A673 (cell line): ENCODE measurements around the gene MDM2. TPM values are rescaled to one million over a fixed set of nuclear protein-coding genes. Genes with fewer than 3 reads are reported as not detected.
"Not testable (repeated sequence)": the region's sequence is repeated elsewhere in the genome, so short reads cannot be mapped to it uniquely, and the experiment has no call there.

Experiments used
- BruUV-seq: library from RNA; stranded (reverse); fragments of 400-500 nt; replicated peaks from 2 replicates; lab custom pipeline; 2021; lab: Mats Ljungman, UMichigan
- CTCF ChIA-PET: fragments of 300-600 bp; sonication (Branson Sonifier 250); formaldehyde crosslinking; loops from one replicate; lab custom pipeline; 2022; ENCODE audit warnings: antibody characterized with exemption; lab: Charles Lee
- POLR2A ChIA-PET: fragments of 300-600 bp; sonication (Branson Sonifier 250); formaldehyde crosslinking; loops from one replicate; lab custom pipeline; 2022; ENCODE audit warnings: antibody characterized with exemption; ENCODE audit not compliant: low non-redundant PET; lab: Charles Lee
- DNase-seq: peaks from one replicate; pipeline ENCODE4 v3.0.0-alpha.2; 2015; ENCODE audit warnings: low spot score
- H3K27ac ChIP-seq: fragments of 200-600 bp; sonication (generic); 2 replicates; pipeline ENCODE4 v1.5.1; 2016; ENCODE audit warnings: mixed run types, low read depth, mild to moderate bottlenecking, mixed read lengths, antibody characterized with exemption, low read length; ENCODE audit not compliant: poor library complexity, severe bottlenecking
- H3K27me3 ChIP-seq: fragments of 200-600 bp; sonication (generic); replicated peaks from 2 replicates; pipeline ENCODE4 v1.6.1; 2017; ENCODE audit warnings: mixed run types, low read depth, mild to moderate bottlenecking, mixed read lengths, antibody characterized with exemption, low read length; ENCODE audit not compliant: insufficient read depth, poor library complexity
- H3K36me3 ChIP-seq: fragments of 200-600 bp; sonication (generic); 2 replicates; pipeline ENCODE4 v1.6.1; 2016; ENCODE audit warnings: mixed run types, mild to moderate bottlenecking, mixed read lengths, antibody characterized with exemption, low read length; ENCODE audit not compliant: insufficient read depth, poor library complexity, severe bottlenecking
- H3K4me1 ChIP-seq: fragments of 200-600 bp; sonication (generic); 2 replicates; pipeline ENCODE4 v1.6.1; 2017; ENCODE audit warnings: mixed run types, mild to moderate bottlenecking, mixed read lengths, antibody characterized with exemption, low read length; ENCODE audit not compliant: insufficient read depth, poor library complexity, severe bottlenecking
- H3K4me3 ChIP-seq: fragments of 200-600 bp; sonication (generic); 2 replicates; pipeline ENCODE4 v1.5.1; 2016; ENCODE audit warnings: low read depth, mixed run types, mild to moderate bottlenecking, mixed read lengths, low read length; ENCODE audit not compliant: poor library complexity, severe bottlenecking
- H3K9me3 ChIP-seq: fragments of 200-600 bp; sonication (generic); 2 replicates; pipeline ENCODE4 v1.6.1; 2016; ENCODE audit warnings: mixed run types, low read depth, mild to moderate bottlenecking, mixed read lengths, antibody characterized with exemption, low read length; ENCODE audit not compliant: poor library complexity, severe bottlenecking
- CTCF ChIP-seq: fragments of 300-800, 200-600 bp; sonication (generic); conservative IDR thresholded peaks from 2 replicates; pipeline ENCODE4 v1.5.1; 2017; ENCODE audit warnings: low read depth, mild to moderate bottlenecking, antibody characterized with exemption, low read length, moderate library complexity, mixed read lengths
- EZH2 ChIP-seq: fragments of 200-600 bp; sonication (generic); IDR thresholded peaks from 2 replicates; pipeline ENCODE4 v1.6.1; 2017; ENCODE audit warnings: borderline replicate concordance, low read depth, mild to moderate bottlenecking, mixed read lengths, antibody characterized with exemption, low read length; ENCODE audit not compliant: poor library complexity, severe bottlenecking
- intact Hi-C: fragments of 100-400 bp; cut with micrococcal nuclease; formaldehyde crosslinking; loops from one replicate; pipeline ENCODE4 v1.10.0; 2022; ENCODE audit not compliant: unreplicated experiment
- total RNA-seq: library from RNA; stranded (reverse); gene quantifications from 2 replicates; pipeline ENCODE4 v1.2.3, GENCODE V29; 2021

Gene MDM2
- total RNA-seq, 1 experiment from 2014 or later: 149 TPM

GRCh38 chr12:68837215-68837614 is 29.2 kb downstream of the MDM2 start:
- no peaks in the 10 kb centered on the region for H3K9me3 ChIP-seq
- no peaks in the 10 kb centered on the region for H3K27me3 ChIP-seq
- POLR2A ChIA-PET: no interaction called here
- H3K4me3 ChIP-seq: no peak overlapping the region
- no peak for DNase-seq
- no peak for TF ChIP-seq EZH2
- no peak for TF ChIP-seq CTCF
- CTCF ChIA-PET: no interaction called here
- no peak overlapping the region for H3K27ac ChIP-seq
- peaks cover 76% of the 10 kb centered on the region for H3K36me3 ChIP-seq
- H3K4me1 ChIP-seq: peaks cover 11% of the 10 kb centered on the region
- BruUV-seq: no TSS peak
- intact Hi-C loops: no loop called here

GRCh38 chr12:68838046-68838886 is 30.3 kb downstream of the MDM2 start:
- Histone ChIP-seq H3K9me3 (no peaks in the 10 kb centered on the region), H3K36me3 (peaks cover 85% of the 10 kb centered on the region), H3K27ac (no peak overlapping the region), H3K4me1 (peaks cover 11% of the 10 kb centered on the region), H3K4me3 (no peak overlapping the region), H3K27me3 (no peaks in the 10 kb centered on the region)
- CTCF ChIA-PET: no interaction called here
- intact Hi-C loops: no loop called here
- DNase-seq: no peak
- POLR2A ChIA-PET: no interaction called here
- TF ChIP-seq CTCF (no peak), EZH2 (no peak)
- BruUV-seq: no TSS peak

GRCh38 chr12:68839183-68840147 is 31.5 kb downstream of the MDM2 start:
- no peak for DNase-seq
- Histone ChIP-seq H3K4me3 (no peak overlapping the region), H3K27me3 (no peaks in the 10 kb centered on the region), H3K4me1 (peaks cover 11% of the 10 kb centered on the region), H3K27ac (no peak overlapping the region), H3K9me3 (no peaks in the 10 kb centered on the region), H3K36me3 (peaks cover 76% of the 10 kb centered on the region)
- TF ChIP-seq EZH2 (no peak), CTCF (no peak)
- POLR2A ChIA-PET: no interaction called here
- intact Hi-C loops: no loop called here
- CTCF ChIA-PET: no interaction called here
- BruUV-seq: TSS peak; percentile 26

- intact Hi-C loops, H3K27me3 ChIP-seq, DNase-seq, H3K4me3 ChIP-seq, CTCF ChIA-PET, H3K9me3 ChIP-seq, H3K4me1 ChIP-seq, BruUV-seq: not testable (repeated sequence)
- peak overlapping the region; percentile 25 for H3K27ac ChIP-seq
- H3K36me3 ChIP-seq: peaks cover 71% of the 10 kb centered on the region
- POLR2A ChIA-PET: interaction anchor here (0.6 kb wide), 1 partner anchor 19 kb away, joined by 5 read pairs; no protein-coding TSS in a partner anchor
Observed at GRCh38 chr12:68841175-68841574, 33.2 kb downstream of the MDM2 start.
